Memory B cell (primary cell): ENCODE data around the gene RBPJ.
"Not testable (repeated sequence)": the region's sequence is repeated elsewhere in the genome, so short reads cannot be mapped to it uniquely, and the experiment has no call there.

Source experiments
- ATAC-seq: fragments of 150-1000 bp; cut with Tn5 transposase; 2 replicates; pipeline ENCODE4 v1.10.0; 2021; ENCODE audit warnings: low read depth, mild to moderate bottlenecking, moderate library complexity
- DNase-seq, 2 donors: peaks; one replicate each; pipeline ENCODE4 v3.0.0; 2022; ENCODE audit warnings: low spot score in 2 of 2
- H3K27ac Mint-ChIP-seq: one replicate; pipeline ENCODE4 v1.8.0; 2022; ENCODE audit warnings: mild to moderate bottlenecking, moderate library complexity, mixed read lengths
- H3K27me3 Mint-ChIP-seq: one replicate; pipeline ENCODE4 v1.8.0; 2022; ENCODE audit warnings: mixed read lengths
- H3K36me3 Mint-ChIP-seq: one replicate; pipeline ENCODE4 v1.8.0; 2022; ENCODE audit warnings: mild to moderate bottlenecking, mixed read lengths
- H3K4me1 Mint-ChIP-seq: one replicate; pipeline ENCODE4 v1.8.0; 2022; ENCODE audit warnings: mixed read lengths
- H3K4me3 Mint-ChIP-seq: one replicate; pipeline ENCODE4 v1.8.0; 2022; ENCODE audit warnings: mild to moderate bottlenecking, moderate library complexity, mixed read lengths
- H3K9me3 Mint-ChIP-seq: one replicate; pipeline ENCODE4 v1.8.0; 2022; ENCODE audit warnings: mixed read lengths

RBPJ gene

DNA sequence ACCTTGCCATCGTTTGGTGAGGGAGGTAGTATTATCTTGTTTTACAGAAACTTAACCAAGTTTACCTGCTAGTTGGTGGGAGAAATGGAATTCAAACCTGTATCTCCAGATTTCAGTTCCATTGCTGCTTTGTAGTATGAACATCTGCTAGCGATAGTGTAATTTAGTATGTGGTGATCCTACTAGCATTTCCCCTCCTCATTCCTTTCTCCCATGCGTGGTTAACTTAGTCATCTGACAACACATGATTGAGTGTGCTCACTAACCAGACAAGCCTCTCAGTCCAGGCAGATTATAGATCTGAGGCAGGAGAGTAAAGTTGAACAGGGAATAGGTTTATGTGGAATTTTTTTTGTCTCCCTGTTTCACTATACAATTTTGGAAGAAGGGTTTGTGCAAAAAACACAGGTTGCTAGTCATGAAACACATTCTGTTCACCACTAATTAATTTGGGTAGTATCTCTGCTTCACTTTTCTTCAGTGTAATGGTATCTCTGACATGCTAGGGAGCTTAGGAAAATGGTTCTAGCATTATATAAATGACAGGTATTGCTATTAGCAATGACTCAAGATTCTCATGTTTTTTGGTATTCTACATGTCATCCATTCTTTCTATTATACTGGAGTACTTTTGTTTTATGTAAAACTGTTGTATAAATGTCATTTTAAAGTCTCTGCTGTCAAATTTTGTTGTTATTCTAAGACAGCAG, 21.7 kb downstream of the RBPJ start:
- Mint-ChIP-seq H3K4me3 (no peak overlapping the region), H3K27me3 (no peaks in the 10 kb centered on the region), H3K36me3 (peaks cover 2% of the 10 kb centered on the region), H3K4me1 (peaks cover 41% of the 10 kb centered on the region), H3K9me3 (no peaks in the 10 kb centered on the region), H3K27ac (peak overlapping the region; percentile 45)
- ATAC-seq = no peak
- DNase-seq = no peak

DNA sequence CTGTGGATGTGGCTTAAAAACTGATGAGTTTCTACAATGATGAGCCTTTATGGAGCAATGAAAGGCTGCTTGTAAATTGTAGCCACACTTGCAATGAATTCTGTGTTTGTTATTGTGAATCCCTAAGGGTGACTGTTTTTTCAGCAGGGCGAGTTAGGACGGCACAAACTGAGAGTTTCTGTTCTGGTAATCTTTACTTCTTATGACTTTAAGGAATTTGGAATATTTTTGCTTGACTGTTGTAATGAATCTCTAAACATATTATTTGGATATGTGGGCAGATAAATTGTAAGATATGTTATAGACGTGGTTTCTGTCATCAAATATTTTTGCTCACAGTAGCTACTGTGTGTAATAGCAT, 22.2 kb downstream of the RBPJ start:
- peaks cover 2% of the 10 kb centered on the region for H3K36me3 Mint-ChIP-seq
- no peaks in the 10 kb centered on the region for H3K9me3 Mint-ChIP-seq
- no peak for DNase-seq
- peaks cover 39% of the 10 kb centered on the region for H3K4me1 Mint-ChIP-seq
- H3K27me3 Mint-ChIP-seq = no peaks in the 10 kb centered on the region
- no peak overlapping the region for H3K4me3 Mint-ChIP-seq
- peak overlapping the region; percentile 45 for H3K27ac Mint-ChIP-seq
- no peak for ATAC-seq

DNA sequence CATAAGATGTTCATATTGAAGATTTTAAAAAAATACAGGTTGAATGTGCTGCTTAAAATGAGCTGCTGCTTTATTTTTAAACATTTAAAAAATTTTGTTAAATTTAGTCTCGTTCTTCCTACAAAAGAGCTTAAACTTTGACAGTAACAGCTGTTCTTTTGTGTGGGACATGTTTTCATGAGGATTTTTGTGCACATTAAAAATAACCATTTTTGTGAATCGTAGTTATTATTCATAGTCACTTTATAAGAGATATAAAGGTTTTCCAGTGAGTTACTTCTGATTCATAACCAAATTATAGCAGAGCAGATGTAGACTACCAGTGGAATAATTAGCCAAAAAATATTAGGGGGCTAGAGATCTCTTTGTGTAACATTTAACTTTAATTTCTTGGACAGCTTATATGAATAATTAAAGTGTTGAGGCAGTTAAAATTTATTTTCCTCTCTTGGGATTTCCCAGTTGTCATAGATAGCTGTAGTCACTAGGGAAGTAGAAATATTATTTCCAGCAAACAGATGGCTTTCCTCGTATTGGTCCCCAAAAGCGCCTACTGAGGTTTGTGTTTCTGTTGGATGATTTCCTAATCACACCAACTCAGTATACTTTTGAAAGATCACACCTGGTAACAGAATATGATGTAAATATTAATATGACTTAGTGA, 24.2 kb downstream of the RBPJ start:
- Mint-ChIP-seq H3K36me3 (peaks cover 2% of the 10 kb centered on the region), H3K27ac (peak overlapping the region; percentile 56), H3K4me1 (peaks cover 40% of the 10 kb centered on the region), H3K4me3 (no peak overlapping the region), H3K9me3 (no peaks in the 10 kb centered on the region), H3K27me3 (no peaks in the 10 kb centered on the region)
- ATAC-seq (no peak), DNase-seq (no peak)

DNA sequence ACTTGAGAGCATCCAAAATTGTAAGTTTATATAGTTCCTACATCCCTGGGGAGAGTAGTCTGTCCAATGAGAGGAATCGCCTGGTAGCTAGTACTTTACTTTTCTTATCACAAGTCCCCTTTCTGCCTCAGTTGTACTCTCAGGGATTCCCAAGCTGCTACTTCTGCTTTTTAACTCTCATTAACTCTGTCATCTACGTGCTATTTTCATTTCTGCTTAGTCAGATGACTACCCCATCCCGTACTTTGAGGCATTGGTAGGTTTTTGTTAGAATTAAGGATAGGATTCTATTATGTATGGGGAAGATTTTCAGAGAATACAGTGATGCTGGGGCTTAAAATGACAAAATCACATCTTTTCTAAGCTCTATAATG, 24.7 kb downstream of the RBPJ start:
- Mint-ChIP-seq H3K9me3 (no peaks in the 10 kb centered on the region), H3K4me1 (peaks cover 39% of the 10 kb centered on the region), H3K4me3 (no peak overlapping the region), H3K27me3 (no peaks in the 10 kb centered on the region), H3K36me3 (peaks cover 2% of the 10 kb centered on the region), H3K27ac (peak overlapping the region; percentile 56)
- no peak for DNase-seq
- ATAC-seq = no peak

DNA sequence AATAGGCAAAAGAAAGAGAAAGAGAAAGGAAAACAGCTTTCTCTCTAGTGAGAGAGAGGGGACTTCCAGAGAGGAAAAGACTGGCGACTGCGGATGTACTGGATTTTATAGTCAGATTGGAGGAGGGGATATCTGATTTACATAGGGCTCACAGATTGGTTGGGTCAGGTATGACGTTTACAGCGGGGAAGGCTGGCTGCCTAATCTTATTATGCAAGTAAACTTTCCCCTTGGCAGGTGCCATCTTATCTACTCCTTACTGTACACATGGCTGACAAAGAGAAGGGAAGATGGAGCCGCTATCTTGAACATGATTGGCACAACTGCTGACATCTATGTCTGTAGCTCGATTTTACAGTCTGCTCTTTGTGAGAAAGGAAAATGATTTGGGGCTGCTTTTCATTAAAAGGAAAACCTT, 25.4 kb downstream of the RBPJ start:
- no peak for DNase-seq
- no peak overlapping the region for H3K27ac Mint-ChIP-seq

DNA sequence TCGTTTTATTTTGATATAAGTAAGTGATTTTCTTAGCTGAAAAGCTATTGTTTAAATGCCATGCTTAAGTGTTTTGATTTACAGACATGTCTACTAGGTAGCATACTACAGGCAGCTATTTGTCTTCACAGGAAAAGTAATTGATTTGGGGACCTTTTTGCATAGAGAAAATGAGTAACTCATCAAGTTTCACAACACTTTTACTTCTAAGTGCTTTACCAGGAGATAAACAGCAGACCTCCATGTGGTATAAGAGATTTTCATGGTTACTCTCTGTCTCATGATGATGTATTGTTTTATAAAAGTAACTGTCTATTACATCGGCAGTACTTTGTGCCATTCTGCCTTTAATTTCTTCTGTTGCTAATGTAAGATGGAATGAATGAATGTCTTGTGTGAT, 28.7 kb downstream of the RBPJ start:
- DNase-seq = no peak
- H3K4me1 Mint-ChIP-seq = peaks cover 30% of the 10 kb centered on the region
- H3K27me3 Mint-ChIP-seq = no peaks in the 10 kb centered on the region
- no peak overlapping the region for H3K27ac Mint-ChIP-seq
- no peak overlapping the region for H3K4me3 Mint-ChIP-seq
- H3K9me3 Mint-ChIP-seq = no peaks in the 10 kb centered on the region
- H3K36me3 Mint-ChIP-seq = peaks cover 2% of the 10 kb centered on the region
- no peak for ATAC-seq

More for the DNA sequence above, 25.4 kb downstream of the RBPJ start:
- peaks cover 39% of the 10 kb centered on the region for H3K4me1 Mint-ChIP-seq
- peak; percentile 37 for ATAC-seq
- peaks cover 2% of the 10 kb centered on the region for H3K36me3 Mint-ChIP-seq
- H3K9me3 Mint-ChIP-seq = no peaks in the 10 kb centered on the region
- no peak overlapping the region for H3K4me3 Mint-ChIP-seq
- no peaks in the 10 kb centered on the region for H3K27me3 Mint-ChIP-seq

DNA sequence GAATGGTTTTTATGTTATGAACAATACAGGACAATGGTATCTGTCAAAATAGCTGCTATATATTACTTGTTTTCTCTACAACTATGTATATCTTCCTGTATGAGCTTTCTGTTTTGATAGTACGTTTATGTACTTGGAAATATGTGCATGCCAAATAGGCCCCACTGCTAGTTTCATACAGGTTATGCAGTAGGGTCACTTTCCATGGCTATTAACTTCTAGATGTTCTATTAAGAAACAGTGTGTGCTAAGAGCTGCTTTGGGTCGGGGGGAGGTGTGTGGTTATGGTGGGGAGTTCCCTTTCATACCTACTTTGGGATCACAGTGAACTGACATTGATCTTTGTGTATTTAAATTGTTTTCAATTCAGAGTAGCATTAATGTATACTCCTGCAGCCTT, 30.9 kb downstream of the RBPJ start:
- no peaks in the 10 kb centered on the region for H3K36me3 Mint-ChIP-seq
- DNase-seq (no peak), ATAC-seq (no peak)
- no peaks in the 10 kb centered on the region for H3K27me3 Mint-ChIP-seq
- no peak overlapping the region for H3K27ac Mint-ChIP-seq
- no peaks in the 10 kb centered on the region for H3K9me3 Mint-ChIP-seq
- H3K4me3 Mint-ChIP-seq = no peak overlapping the region
- H3K4me1 Mint-ChIP-seq = peaks cover 22% of the 10 kb centered on the region

DNA sequence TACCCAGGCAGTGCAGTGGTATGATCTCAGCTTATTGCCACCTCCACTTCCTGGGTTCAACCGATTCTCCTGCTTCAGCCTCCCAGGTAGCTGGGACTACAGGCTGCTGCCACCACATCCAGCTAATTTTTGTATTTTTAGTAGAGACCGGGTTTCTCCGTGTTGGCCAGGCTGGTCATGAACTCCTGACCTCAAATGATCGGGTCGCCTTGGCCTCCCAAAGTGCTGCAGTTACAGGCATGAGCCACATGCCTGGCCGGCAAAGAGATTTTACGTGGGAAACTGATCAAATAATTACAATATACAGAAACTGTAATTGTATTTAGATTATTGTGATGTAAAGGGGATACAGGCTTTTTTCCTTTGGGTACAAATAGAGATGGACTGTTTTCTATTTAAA, 33.7 kb downstream of the RBPJ start:
- Mint-ChIP-seq H3K9me3 (no peaks in the 10 kb centered on the region), H3K27ac (no peak overlapping the region), H3K36me3 (no peaks in the 10 kb centered on the region), H3K4me3 (no peak overlapping the region), H3K4me1 (peaks cover 12% of the 10 kb centered on the region), H3K27me3 (no peaks in the 10 kb centered on the region)
- no peak for ATAC-seq
- no peak for DNase-seq

DNA sequence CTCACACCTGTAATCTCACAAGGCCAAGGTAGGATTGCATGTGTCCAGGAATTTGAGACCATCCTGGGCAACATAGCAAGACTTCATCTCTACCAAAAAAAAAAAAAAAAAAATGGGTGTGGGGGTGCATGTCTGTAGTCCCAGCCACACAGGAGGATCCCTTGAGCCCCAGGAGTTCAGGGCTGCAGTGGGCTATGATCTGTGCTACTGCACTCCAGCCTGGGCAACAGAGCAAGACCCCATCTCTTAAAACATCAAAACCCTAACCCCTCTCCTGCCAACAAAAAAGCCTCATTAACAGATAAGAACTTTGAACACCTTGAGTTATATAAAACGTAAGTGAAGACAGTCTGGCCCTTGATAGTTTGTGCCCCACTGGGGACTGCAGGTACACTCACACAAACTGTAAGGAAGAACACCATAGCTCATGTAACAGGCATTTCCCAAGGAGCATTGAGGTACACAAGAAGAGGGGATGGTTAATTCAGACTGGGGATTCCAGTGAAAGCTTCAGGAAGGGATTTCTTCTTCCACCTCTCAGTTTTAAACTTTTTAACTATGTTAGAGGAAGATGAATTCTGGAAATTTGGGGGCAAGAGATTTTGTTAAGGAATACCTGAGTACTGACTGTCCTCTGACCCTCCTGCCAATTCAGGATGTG, 34.7 kb downstream of the RBPJ start:
- Mint-ChIP-seq H3K4me3 (no peak overlapping the region), H3K36me3 (no peaks in the 10 kb centered on the region), H3K9me3 (no peaks in the 10 kb centered on the region), H3K27ac (no peak overlapping the region), H3K27me3 (no peaks in the 10 kb centered on the region), H3K4me1 (peaks cover 13% of the 10 kb centered on the region)
- ATAC-seq = no peak
- no peak for DNase-seq

DNA sequence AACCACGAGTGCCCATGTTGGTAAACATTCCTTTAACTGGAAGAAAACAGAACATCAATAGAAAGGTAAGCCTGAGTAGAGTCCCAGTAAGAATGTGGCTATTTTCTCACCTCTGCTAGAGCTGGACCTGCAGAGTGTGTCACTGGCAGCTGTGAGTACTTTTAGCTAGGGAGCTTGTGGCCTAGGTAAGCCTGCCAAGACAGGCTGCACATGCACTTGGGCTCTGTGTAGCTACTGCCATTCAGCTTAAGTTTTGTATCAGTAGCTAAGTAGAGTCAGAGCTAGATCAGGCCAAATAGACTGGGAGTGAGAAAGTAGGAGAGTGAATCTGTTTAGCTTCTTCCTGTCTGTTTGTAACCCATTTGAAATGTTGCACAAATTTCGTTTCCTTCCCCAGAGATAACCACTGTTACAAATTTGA, 35.3 kb downstream of the RBPJ start:
- Mint-ChIP-seq H3K4me1 (peaks cover 14% of the 10 kb centered on the region), H3K27me3 (no peaks in the 10 kb centered on the region), H3K4me3 (no peak overlapping the region), H3K9me3 (no peaks in the 10 kb centered on the region), H3K36me3 (no peaks in the 10 kb centered on the region), H3K27ac (no peak overlapping the region)
- no peak for ATAC-seq
- no peak for DNase-seq

DNA sequence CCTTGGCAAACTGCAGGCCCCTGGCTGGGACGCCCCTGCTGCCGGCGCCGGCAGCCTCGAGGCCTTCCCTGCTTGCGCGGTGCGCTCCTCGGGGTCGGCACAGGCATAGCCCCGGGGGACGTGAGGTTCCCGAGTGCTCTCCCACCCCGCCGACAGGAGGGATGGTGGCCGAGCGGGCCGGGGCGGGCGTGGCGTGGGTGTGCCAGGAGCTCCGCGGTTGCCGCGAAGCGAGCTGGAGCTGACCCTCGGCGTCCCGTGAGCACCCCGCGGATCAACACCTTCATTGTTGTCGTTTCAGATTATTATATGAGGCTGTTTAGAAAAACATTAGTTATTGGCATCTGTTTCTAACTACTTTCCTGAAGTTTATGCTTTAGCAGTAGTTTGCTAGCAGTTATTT, 38.7 kb downstream of the RBPJ start:
- not testable (repeated sequence) for H3K36me3 Mint-ChIP-seq, DNase-seq, H3K27ac Mint-ChIP-seq, H3K4me1 Mint-ChIP-seq, H3K27me3 Mint-ChIP-seq, ATAC-seq, H3K4me3 Mint-ChIP-seq, H3K9me3 Mint-ChIP-seq

DNA sequence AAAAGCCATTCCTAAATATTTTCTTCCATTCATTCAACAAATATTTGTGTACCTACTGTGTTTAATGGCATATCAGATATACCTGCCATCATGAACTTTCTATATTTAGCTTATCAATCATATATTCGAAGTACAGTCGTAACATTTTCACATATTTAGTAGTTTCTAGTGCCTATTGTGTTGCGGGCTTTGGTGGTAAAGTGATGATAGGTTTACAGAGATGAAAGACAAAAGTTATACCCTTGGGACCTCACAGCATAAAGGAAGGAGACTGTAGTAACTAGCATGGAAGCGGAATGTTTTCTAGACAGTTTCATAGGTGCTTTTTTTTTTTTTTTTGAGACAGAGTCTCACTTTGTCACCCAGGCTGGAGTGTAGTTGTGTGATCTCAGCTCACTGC, 39.5 kb downstream of the RBPJ start:
- Mint-ChIP-seq H3K4me1 (peaks cover 9% of the 10 kb centered on the region), H3K9me3 (no peaks in the 10 kb centered on the region), H3K27me3 (no peaks in the 10 kb centered on the region), H3K27ac (no peak overlapping the region), H3K4me3 (no peak overlapping the region), H3K36me3 (peaks cover 1% of the 10 kb centered on the region)
- ATAC-seq = no peak
- DNase-seq = no peak

DNA sequence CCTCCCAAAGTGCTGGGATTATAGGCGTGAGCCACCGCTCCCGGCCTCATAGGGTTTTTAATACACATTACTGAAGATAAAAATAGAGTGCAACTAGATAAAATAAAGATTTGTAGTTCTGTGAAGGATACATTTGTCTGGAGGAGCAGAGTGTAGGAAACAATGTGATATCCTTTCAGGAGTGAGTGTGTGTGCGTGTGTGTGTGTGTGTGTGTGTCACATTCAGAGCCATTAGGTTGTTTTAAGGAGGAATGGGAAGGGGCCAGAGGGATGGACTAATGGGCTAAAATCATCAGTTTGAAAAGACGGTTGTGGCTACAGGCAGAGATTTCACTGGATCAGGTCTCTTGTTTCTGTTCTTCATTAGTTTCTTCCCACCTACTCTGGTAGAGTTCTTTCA, 40.0 kb downstream of the RBPJ start:
- H3K4me1 Mint-ChIP-seq = peaks cover 10% of the 10 kb centered on the region
- DNase-seq (no peak), ATAC-seq (no peak)
- no peak overlapping the region for H3K27ac Mint-ChIP-seq
- H3K4me3 Mint-ChIP-seq = no peak overlapping the region
- no peaks in the 10 kb centered on the region for H3K9me3 Mint-ChIP-seq
- H3K36me3 Mint-ChIP-seq = peaks cover 4% of the 10 kb centered on the region
- H3K27me3 Mint-ChIP-seq = no peaks in the 10 kb centered on the region

DNA sequence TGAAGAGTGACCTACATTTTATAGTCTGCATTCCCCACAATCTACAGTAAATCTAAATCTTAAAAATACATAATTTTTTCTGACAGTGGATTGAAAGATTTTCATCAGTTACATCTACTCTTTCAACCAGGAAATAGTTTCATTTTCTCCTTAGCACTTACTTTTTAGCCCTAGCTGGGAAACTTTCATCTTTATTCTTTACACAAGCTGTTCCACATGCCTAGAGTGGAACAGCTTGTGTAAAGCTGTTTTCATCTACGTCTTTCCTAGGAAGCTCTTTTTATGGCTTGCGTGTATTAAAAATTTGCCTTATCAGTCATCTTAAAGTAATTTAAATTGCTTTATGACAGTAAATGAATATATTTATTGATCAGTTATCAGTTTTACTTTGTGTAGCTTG, 40.5 kb downstream of the RBPJ start:
- Mint-ChIP-seq H3K36me3 (peaks cover 4% of the 10 kb centered on the region), H3K27me3 (no peaks in the 10 kb centered on the region), H3K27ac (no peak overlapping the region), H3K4me1 (peaks cover 10% of the 10 kb centered on the region), H3K9me3 (no peaks in the 10 kb centered on the region), H3K4me3 (no peak overlapping the region)
- no peak for DNase-seq
- no peak for ATAC-seq
